Stimulated activated CD4-positive, alpha-beta T cell treated with anti-CD3 and anti-CD28 coated beads, Interleukin-15, amount 100 ng/mL, for 1 hour (primary cell): Measurements from ENCODE around the gene LRRC66.

Experiments used
- DNase-seq, 2 donors: peaks; one replicate each; pipeline ENCODE4 v3.0.0-alpha.2; 2020; ENCODE audit warnings: low read depth in 1 of 2, low spot score in 1 of 2

LRRC66 gene

GRCh38 chr4:52012651-52013050, 7.5 kb downstream of the LRRC66 start:
- DNase-seq = no peak

GRCh38 chr4:52010986-52011385, 9.2 kb downstream of the LRRC66 start:
- DNase-seq = no peak

- no peak for DNase-seq
Observed at GRCh38 chr4:52006887-52007286, 13.3 kb downstream of the LRRC66 start.

GRCh38 chr4:52005604-52006273, 14.4 kb downstream of the LRRC66 start:
- DNase-seq = no peak

- DNase-seq = no peak
Observed at GRCh38 chr4:52004414-52004813, 15.7 kb downstream of the LRRC66 start.

GRCh38 chr4:52001616-52002015, 18.5 kb downstream of the LRRC66 start:
- no peak for DNase-seq

GRCh38 chr4:51999250-51999649, 20.9 kb downstream of the LRRC66 start:
- DNase-seq = no peak

GRCh38 chr4:51998837-51999236, 21.3 kb downstream of the LRRC66 start:
- no peak for DNase-seq

- no peak for DNase-seq
Observed at GRCh38 chr4:51997647-51998046, 22.5 kb downstream of the LRRC66 start.

- DNase-seq = no peak
Observed at GRCh38 chr4:51995647-51996220, 24.4 kb downstream of the LRRC66 start.

- DNase-seq = no peak
Observed at GRCh38 chr4:51965862-51966261, 54.3 kb downstream of the LRRC66 start.

- no peak for DNase-seq
Observed at GRCh38 chr4:51963841-51964517, 56.2 kb downstream of the LRRC66 start.

- no peak for DNase-seq
Observed at GRCh38 chr4:51960486-51960885, 59.7 kb downstream of the LRRC66 start.

- no peak for DNase-seq
Observed at GRCh38 chr4:51958199-51958968, 61.8 kb downstream of the LRRC66 start.
